ENCODE measurements around the gene TMED9. TPM values are rescaled to one million over a fixed set of nuclear protein-coding genes. Genes with fewer than 3 reads are reported as not detected.

Gene TMED9
- total and polyA plus RNA-seq, 2 experiments from 2014 or later: 146 to 317 TPM

- no peak for TF ChIP-seq CTCF (IDR thresholded peaks at IDR 0.05; ENCODE audit: low read depth, low read length)
Measured at GRCh38 chr5:177590406-177590805, 1.6 kb upstream of the TMED9 start.

GRCh38 chr5:177591690-177592009 is 353 bp upstream of the TMED9 start:
- DNase-seq (ENCODE audit: low read depth in 1 of 2, low spot score in 1 of 2): no peak
- TF ChIP-seq CTCF (IDR thresholded peaks at IDR 0.05; ENCODE audit: low read depth, low read length): no peak
- peaks cover 16% of the 10 kb centered on the region for H3K36me3 ChIP-seq
- peaks cover 27% of the 10 kb centered on the region for H3K27me3 ChIP-seq
- no peaks in the 10 kb centered on the region for H3K4me1 ChIP-seq (ENCODE audit: low read depth)
- H3K27ac ChIP-seq: no peak overlapping the region
- H3K9me3 ChIP-seq (ENCODE audit: low read depth): no peaks in the 10 kb centered on the region
- peak overlapping the region; percentile 82 for H3K4me3 ChIP-seq

More at GRCh38 chr5:177590406-177590805, 1.6 kb upstream of the TMED9 start:
- no peaks in the 10 kb centered on the region for H3K9me3 ChIP-seq (ENCODE audit: low read depth)
- H3K4me3 ChIP-seq: no peak overlapping the region
- no peak for DNase-seq (ENCODE audit: low read depth in 1 of 2, low spot score in 1 of 2)
- H3K27ac ChIP-seq: no peak overlapping the region
- peaks cover 35% of the 10 kb centered on the region for H3K27me3 ChIP-seq
- peaks cover 16% of the 10 kb centered on the region for H3K36me3 ChIP-seq
- H3K4me1 ChIP-seq (ENCODE audit: low read depth): no peaks in the 10 kb centered on the region

GRCh38 chr5:177592905-177593304 is 902 bp downstream of the TMED9 start:
- DNase-seq (ENCODE audit: low read depth in 1 of 2, low spot score in 1 of 2): no peak
- no peak for TF ChIP-seq CTCF (IDR thresholded peaks at IDR 0.05; ENCODE audit: low read depth, low read length)
- H3K27me3 ChIP-seq: peaks cover 24% of the 10 kb centered on the region
- H3K4me3 ChIP-seq: peak overlapping the region; percentile 82
- no peaks in the 10 kb centered on the region for H3K4me1 ChIP-seq (ENCODE audit: low read depth)
- peak overlapping the region; percentile 80 for H3K27ac ChIP-seq
- H3K36me3 ChIP-seq: peaks cover 16% of the 10 kb centered on the region
- H3K9me3 ChIP-seq (ENCODE audit: low read depth): no peaks in the 10 kb centered on the region

- Histone ChIP-seq H3K36me3 (peaks cover 16% of the 10 kb centered on the region), H3K4me3 (no peak overlapping the region), H3K27me3 (peaks cover 21% of the 10 kb centered on the region), H3K4me1 (ENCODE audit: low read depth) (no peaks in the 10 kb centered on the region), H3K27ac (no peak overlapping the region), H3K9me3 (ENCODE audit: low read depth) (no peaks in the 10 kb centered on the region)
- no peak for TF ChIP-seq CTCF (IDR thresholded peaks at IDR 0.05; ENCODE audit: low read depth, low read length)
- no peak for DNase-seq (ENCODE audit: low read depth in 1 of 2, low spot score in 1 of 2)
Measured at GRCh38 chr5:177593511-177593910, 1.5 kb downstream of the TMED9 start.

- H3K27me3 ChIP-seq: peaks cover 17% of the 10 kb centered on the region
- H3K4me3 ChIP-seq: no peak overlapping the region
- H3K9me3 ChIP-seq (ENCODE audit: low read depth): no peaks in the 10 kb centered on the region
- DNase-seq (ENCODE audit: low read depth in 1 of 2, low spot score in 1 of 2): no peak
- H3K27ac ChIP-seq: no peak overlapping the region
- H3K36me3 ChIP-seq: peaks cover 16% of the 10 kb centered on the region
- TF ChIP-seq CTCF (IDR thresholded peaks at IDR 0.05; ENCODE audit: low read depth, low read length): no peak
- no peaks in the 10 kb centered on the region for H3K4me1 ChIP-seq (ENCODE audit: low read depth)
Measured at GRCh38 chr5:177594071-177594470, 2.1 kb downstream of the TMED9 start.
